ENCODE data around the gene UGT1A1. TPM values are rescaled to one million over a fixed set of nuclear protein-coding genes. Genes with fewer than 3 reads are reported as not detected.

The UGT1A1 gene
- total RNA-seq, 1 experiment from 2014 or later: not detected

- no peak for DNase-seq (ENCODE audit: low read depth)
These were observed 55.8 kb downstream of the UGT1A1 start for GRCh38 chr2:233815861-233816260.

GRCh38 chr2:233816334-233816733 is 56.3 kb downstream of the UGT1A1 start:
- no peak for DNase-seq (ENCODE audit: low read depth)

- DNase-seq (ENCODE audit: low read depth): no peak
These were observed 56.7 kb downstream of the UGT1A1 start for GRCh38 chr2:233816771-233817170.

- DNase-seq (ENCODE audit: low read depth): no peak
These were observed 57.4 kb downstream of the UGT1A1 start for GRCh38 chr2:233817361-233817911.

GRCh38 chr2:233817995-233818638 is 58.0 kb downstream of the UGT1A1 start:
- no peak for DNase-seq (ENCODE audit: low read depth)

- no peak for DNase-seq (ENCODE audit: low read depth)
These were observed 58.9 kb downstream of the UGT1A1 start for GRCh38 chr2:233818639-233819621.

GRCh38 chr2:233819884-233820773 is 60.1 kb downstream of the UGT1A1 start:
- no peak for DNase-seq (ENCODE audit: low read depth)

- no peak for DNase-seq (ENCODE audit: low read depth)
These were observed 60.7 kb downstream of the UGT1A1 start for GRCh38 chr2:233820774-233821105.

- no peak for DNase-seq (ENCODE audit: low read depth)
These were observed 61.1 kb downstream of the UGT1A1 start for GRCh38 chr2:233821196-233821595.

- DNase-seq (ENCODE audit: low read depth): no peak
These were observed 61.6 kb downstream of the UGT1A1 start for GRCh38 chr2:233821709-233822100.

GRCh38 chr2:233822101-233822771 is 62.2 kb downstream of the UGT1A1 start:
- DNase-seq (ENCODE audit: low read depth): no peak

Other genes starting within 250 kb of the UGT1A1 start
- gene USP40, start 193.5 kb upstream of the UGT1A1 start, total RNA-seq (2014; rRNA removed): 28.5 and 30.0 TPM in 2 replicates
- not detected in 2 replicates for gene UGT1A8, start 142.6 kb upstream of the UGT1A1 start, total RNA-seq (2014; rRNA removed)
- not detected in 2 replicates for gene UGT1A10, start 123.8 kb upstream of the UGT1A1 start, total RNA-seq (2014; rRNA removed)
- not detected in 2 replicates for gene UGT1A9, start 88.4 kb upstream of the UGT1A1 start, total RNA-seq (2014; rRNA removed)
- not detected in 2 replicates for gene UGT1A7, start 78.4 kb upstream of the UGT1A1 start, total RNA-seq (2014; rRNA removed)
- not detected in 2 replicates for gene UGT1A6, start 67.4 kb upstream of the UGT1A1 start, total RNA-seq (2014; rRNA removed)
- gene UGT1A5, start 47.4 kb upstream of the UGT1A1 start, total RNA-seq (2014; rRNA removed): not detected in 2 replicates
- gene UGT1A4, start 41.5 kb upstream of the UGT1A1 start, total RNA-seq (2014; rRNA removed): not detected in 2 replicates
- gene UGT1A3, start 31.2 kb upstream of the UGT1A1 start, total RNA-seq (2014; rRNA removed): not detected in 2 replicates
- gene MROH2A, start 18.1 kb downstream of the UGT1A1 start, total RNA-seq (2014; rRNA removed): not detected in 2 replicates
- gene HJURP, start 94.3 kb downstream of the UGT1A1 start, total RNA-seq (2014; rRNA removed): 123 and 124 TPM in 2 replicates
- 0.80 and 0.90 TPM in 2 replicates for gene TRPM8, start 157.1 kb downstream of the UGT1A1 start, total RNA-seq (2014; rRNA removed)

All from LHCN-M2 (cell line).